ENCODE measurements around the gene HCST. TPM values are rescaled to one million over a fixed set of nuclear protein-coding genes. Genes with fewer than 3 reads are reported as not detected.
"Not testable (repeated sequence)": the region's sequence is repeated elsewhere in the genome, so short reads cannot be mapped to it uniquely, and the experiment has no call there.

Gene HCST
- total and polyA plus RNA-seq, 7 donors: 1.1 to 4.7 (median 3.5) TPM

GRCh38 chr19:35909684-35910035 is 7.3 kb downstream of the HCST start:
- Histone ChIP-seq H3K9me3 (no peaks in the 10 kb centered on the region), H3K4me3 (no peak overlapping the region), H3K27me3 (ENCODE audit: insufficient read depth in 3 of 3, low read length in 2 of 3) (peaks cover 0 to 4% (median 0%) of the 10 kb centered on the region in 3 donors), H3K27ac (no peak overlapping the region), H3K36me3 (ENCODE audit: insufficient read depth in 1 of 2, low read depth in 1 of 2) (no peaks in the 10 kb centered on the region), H3K4me1 (no peaks in the 10 kb centered on the region)
- no peak for TF ChIP-seq CTCF (IDR thresholded peaks at IDR 0.05)
- no peak for ATAC-seq
- DNase-seq: no peak
- intact Hi-C loops (cut with DNase I): no loop called here
- WGBS, 3 donors: 48 to 64% (median 49%) methylated on average over 6 of the region's 6 CpGs

GRCh38 chr19:35910355-35910754 is 8.0 kb downstream of the HCST start:
- H3K4me3 ChIP-seq; H3K27me3 ChIP-seq (ENCODE audit: insufficient read depth in 3 of 3, low read length in 2 of 3); DNase-seq; intact Hi-C loops (cut with DNase I); H3K9me3 ChIP-seq; H3K27ac ChIP-seq; H3K4me1 ChIP-seq; H3K36me3 ChIP-seq (ENCODE audit: insufficient read depth in 1 of 2, low read depth in 1 of 2); ATAC-seq: not testable (repeated sequence)
- WGBS, 3 donors: 86 to 91% (median 89%) methylated on average over 14 of the region's 14 CpGs

GRCh38 chr19:35911173-35911572 is 8.8 kb downstream of the HCST start:
- Histone ChIP-seq H3K4me1 (no peaks in the 10 kb centered on the region), H3K27me3 (ENCODE audit: insufficient read depth in 3 of 3, low read length in 2 of 3) (peaks cover 0 to 6% (median 0%) of the 10 kb centered on the region in 3 donors), H3K36me3 (ENCODE audit: insufficient read depth in 1 of 2, low read depth in 1 of 2) (no peaks in the 10 kb centered on the region), H3K4me3 (no peak overlapping the region), H3K9me3 (no peaks in the 10 kb centered on the region), H3K27ac (no peak overlapping the region)
- DNase-seq (no peak), ATAC-seq (no peak)
- 30 to 49% (median 31%) methylated on average over 3 of the region's 3 CpGs for WGBS, 3 donors
- TF ChIP-seq CTCF (IDR thresholded peaks at IDR 0.05): no peak
- intact Hi-C loops (cut with DNase I): no loop called here

GRCh38 chr19:35911790-35912189 is 9.5 kb downstream of the HCST start:
- H3K27me3 ChIP-seq (ENCODE audit: insufficient read depth in 3 of 3, low read length in 2 of 3): peaks cover 0 to 7% (median under 1%) of the 10 kb centered on the region in 3 donors
- no peak for ATAC-seq
- intact Hi-C loops (cut with DNase I): no loop called here

GRCh38 chr19:35913589-35913988 is 11.3 kb downstream of the HCST start:
- no peak overlapping the region for H3K27ac ChIP-seq
- ATAC-seq: no peak
- WGBS, 3 donors: 40 to 52% (median 47%) methylated on average over 7 of the region's 7 CpGs

More at GRCh38 chr19:35911790-35912189, 9.5 kb downstream of the HCST start:
- Histone ChIP-seq H3K36me3 (ENCODE audit: insufficient read depth in 1 of 2, low read depth in 1 of 2) (no peaks in the 10 kb centered on the region), H3K9me3 (no peaks in the 10 kb centered on the region), H3K27ac (no peak overlapping the region), H3K4me3 (no peak overlapping the region), H3K4me1 (no peaks in the 10 kb centered on the region)
- no peak for DNase-seq
- TF ChIP-seq CTCF (IDR thresholded peaks at IDR 0.05): no peak
- 64 to 75% (median 70%) methylated on average over 5 of the region's 5 CpGs for WGBS, 3 donors

More at GRCh38 chr19:35913589-35913988, 11.3 kb downstream of the HCST start:
- intact Hi-C loops (cut with DNase I): no loop called here
- DNase-seq: no peak
- TF ChIP-seq CTCF (IDR thresholded peaks at IDR 0.05): no peak
- Histone ChIP-seq H3K36me3 (ENCODE audit: insufficient read depth in 1 of 2, low read depth in 1 of 2) (no peaks in the 10 kb centered on the region), H3K4me1 (no peaks in the 10 kb centered on the region), H3K4me3 (no peak overlapping the region), H3K9me3 (no peaks in the 10 kb centered on the region), H3K27me3 (ENCODE audit: insufficient read depth in 3 of 3, low read length in 2 of 3) (peaks cover 0 to 7% (median 3%) of the 10 kb centered on the region in 3 donors)

All from psoas muscle (tissue), 8 donors.